ENCODE results near the gene CTNNA2. TPM values are rescaled to one million over a fixed set of nuclear protein-coding genes. Genes with fewer than 3 reads are reported as not detected.

Gene CTNNA2
- total RNA-seq, 1 experiment from 2014 or later, result 5.5 TPM

- no CpG with 5 or more reads among the region's 5 CpGs for WGBS (ENCODE audit: extremely low coverage, insufficient read length, low lambda C conversion rate)
- H3K4me1 Mint-ChIP-seq, result peaks cover 0 to 10% of the 10 kb centered on the region in 2 experiments; a peak in 3 of 4 replicates
- H3K27me3 Mint-ChIP-seq (ENCODE audit: low read depth), result no peaks in the 10 kb centered on the region
Measured at GRCh38 chr2:80026040-80026729, 513.3 kb downstream of the CTNNA2 start.

More at GRCh38 chr2:80026040-80026729, 513.3 kb downstream of the CTNNA2 start:
- Histone ChIP-seq H3K4ac (ENCODE audit: low read depth, low read length) (no peak overlapping the region), H3K4me2 (ENCODE audit: insufficient read depth, insufficient read length, low read length) (no peak overlapping the region), H4K8ac (replicated peaks; ENCODE audit: insufficient read length, low read depth, low read length) (no peak overlapping the region), H3K56ac (ENCODE audit: insufficient read length, low read depth, low read length) (no peak overlapping the region), H2AK5ac (ENCODE audit: insufficient read length, low read length) (no peak overlapping the region), H2AFZ (ENCODE audit: low read length) (no peak overlapping the region), H3K23me2 (ENCODE audit: insufficient read length, low read depth, low read length, poor library complexity, severe bottlenecking) (no peaks in the 10 kb centered on the region), H4K91ac (ENCODE audit: insufficient read length, low read depth, low read length) (no peak overlapping the region), H4K5ac (ENCODE audit: insufficient read length, low read depth, low read length) (no peak overlapping the region), H2BK15ac (ENCODE audit: low read depth, low read length) (no peak overlapping the region), H2BK20ac (ENCODE audit: low read depth, low read length, poor library complexity, severe bottlenecking) (no peak overlapping the region), H2BK12ac (ENCODE audit: insufficient read length, low read depth, low read length) (no peak overlapping the region), H3K18ac (ENCODE audit: insufficient read length, low read depth, low read length) (no peak overlapping the region), H3K9me3 (ENCODE audit: control insufficient read depth, low read depth, low read length) (no peaks in the 10 kb centered on the region), H3K27ac (ENCODE audit: insufficient read length, low read depth, low read length) (no peak overlapping the region), H4K20me1 (ENCODE audit: control insufficient read depth, insufficient read depth, insufficient read length) (no peaks in the 10 kb centered on the region), H3K9ac (ENCODE audit: extremely low read depth, insufficient read length, low read length) (no peak overlapping the region), H2BK5ac (ENCODE audit: insufficient read length, low read length) (no peak overlapping the region), H3K4me1 (ENCODE audit: insufficient read depth, low read length) (no peaks in the 10 kb centered on the region; the same call in 1 of the 2 replicates), H3K79me2 (ENCODE audit: insufficient read depth, low read length) (no peaks in the 10 kb centered on the region), H3T11ph (ENCODE audit: low read length) (no peak overlapping the region), H2BK120ac (ENCODE audit: low read depth, low read length, poor library complexity, severe bottlenecking) (no peak overlapping the region), H3K79me1 (ENCODE audit: insufficient read depth, low read depth, low read length, poor library complexity, severe bottlenecking) (no peaks in the 10 kb centered on the region), H3K14ac (ENCODE audit: insufficient read depth, low read length) (no peak overlapping the region), H3K23ac (ENCODE audit: insufficient read length, low read depth, low read length) (no peak overlapping the region), H3K27me3 (ENCODE audit: insufficient read depth, low read length) (no peaks in the 10 kb centered on the region)
- no peak for DNase-seq
- TF ChIP-seq CTCF (conservative IDR thresholded peaks at IDR 0.05), result no peak
- Mint-ChIP-seq H3K9me3 (no peaks in the 10 kb centered on the region; a peak in 1 of 5 replicates), H3K27ac (no peak overlapping the region), H3K4me3 (no peak overlapping the region), H3K36me3 (ENCODE audit: insufficient read depth in 1 of 3, low read depth in 3 of 3) (no peaks in the 10 kb centered on the region; a peak in 1 of 7 replicates)

All from H9 (cell line).